PFSK-1 (cell line): Measurements from ENCODE around the gene WNT4.

Experiments
- REST ChIP-seq, 2 experiments: IDR thresholded peaks; 2 replicates each; pipeline versions ENCODE4 v1.6.1 to v1.8.0; 2011 to 2012; ENCODE audit warnings: low read depth in 2 of 2, low read length in 2 of 2, control low read depth in 1 of 2, inconsistent platforms in 1 of 2, mild to moderate bottlenecking in 1 of 2, moderate library complexity in 1 of 2; ENCODE audit not compliant: insufficient read depth in 1 of 2
- SIN3A ChIP-seq: IDR thresholded peaks from 2 replicates; pipeline ENCODE4 v1.6.1; 2012; ENCODE audit warnings: mild to moderate bottlenecking, low read length, moderate library complexity, borderline replicate concordance; ENCODE audit not compliant: insufficient read depth

GRCh38 chr1:22174446-22175220 is 31.7 kb upstream of the WNT4 start:
- TF ChIP-seq REST (IDR thresholded peaks at IDR 0.05; ENCODE audit: insufficient read depth in 1 of 2, low read depth in 2 of 2, low read length in 2 of 2) (no peak), SIN3A (no peak)
